ENCODE measurements around the gene ANKLE2.

Gene ANKLE2

DNA sequence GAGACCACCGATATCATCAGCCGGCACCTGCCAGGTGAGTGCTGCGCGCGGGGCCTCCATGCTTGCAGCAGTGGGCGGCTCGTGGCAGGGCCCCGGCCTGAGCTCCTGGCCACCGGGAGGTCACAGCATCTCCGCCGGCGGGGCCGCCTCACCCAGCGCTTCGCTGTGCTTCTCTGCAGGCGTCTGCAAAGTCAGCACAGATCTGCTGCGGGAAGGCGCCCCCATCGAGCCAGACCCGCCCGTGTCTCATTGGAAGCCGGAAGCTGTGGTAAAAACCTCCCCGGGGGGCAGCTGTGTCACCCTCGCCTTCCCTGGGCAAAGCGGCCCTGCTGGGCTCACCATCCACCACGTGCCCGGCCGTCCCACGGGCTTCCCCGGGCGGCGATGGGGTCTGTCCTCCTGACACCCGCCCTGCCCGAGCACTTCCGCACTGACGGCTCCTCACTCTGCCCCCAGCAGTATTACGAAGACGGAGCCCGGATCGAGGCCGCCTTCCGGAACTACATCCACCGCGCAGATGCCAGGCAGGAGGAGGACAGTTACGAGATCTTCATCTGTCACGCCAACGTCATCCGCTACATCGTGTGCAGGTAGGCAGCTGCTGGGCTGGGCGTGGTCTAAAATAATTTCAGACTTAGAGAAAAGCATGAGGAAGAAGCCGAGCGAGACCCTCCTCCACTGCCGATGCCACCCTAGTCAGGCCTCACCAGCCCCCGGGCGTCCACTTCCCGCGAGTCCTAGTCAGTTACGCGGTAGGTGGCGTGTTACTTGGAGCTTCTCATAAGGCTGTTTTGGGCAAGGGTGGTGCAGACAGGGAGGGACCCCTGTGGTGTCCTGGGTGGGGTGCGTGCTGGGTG, 43.9 kb downstream of the ANKLE2 start:
- no peak overlapping the region for H3K9ac ChIP-seq (ENCODE audit: low read depth, low read length)
- H3K27ac ChIP-seq (ENCODE audit: low read depth, low read length), result no peak overlapping the region
- H3K4me1 ChIP-seq (ENCODE audit: insufficient read depth, low read length), result no peaks in the 10 kb centered on the region
- H3K36me3 ChIP-seq (ENCODE audit: insufficient read depth, low read length), result peaks cover 72% of the 10 kb centered on the region
- WGBS, result 96% methylated on average over 60 of the region's 61 CpGs
- H3K4me3 ChIP-seq (ENCODE audit: low read length), result no peak overlapping the region
- H3K27me3 ChIP-seq (ENCODE audit: insufficient read depth, low read length), result no peaks in the 10 kb centered on the region
- no peaks in the 10 kb centered on the region for H3K9me3 ChIP-seq (ENCODE audit: insufficient read depth, low read depth, low read length)

GRCh38 chr12:132717011-132717410, 44.6 kb downstream of the ANKLE2 start:
- no peaks in the 10 kb centered on the region for H3K4me1 ChIP-seq (ENCODE audit: insufficient read depth, low read length)
- no peak overlapping the region for H3K4me3 ChIP-seq (ENCODE audit: low read length)
- no peak overlapping the region for H3K27ac ChIP-seq (ENCODE audit: low read depth, low read length)
- H3K9ac ChIP-seq (ENCODE audit: low read depth, low read length), result no peak overlapping the region
- no peaks in the 10 kb centered on the region for H3K27me3 ChIP-seq (ENCODE audit: insufficient read depth, low read length)
- 87% methylated on average over 17 of the region's 17 CpGs for WGBS
- H3K36me3 ChIP-seq (ENCODE audit: insufficient read depth, low read length), result peaks cover 67% of the 10 kb centered on the region
- no peaks in the 10 kb centered on the region for H3K9me3 ChIP-seq (ENCODE audit: insufficient read depth, low read depth, low read length)

DNA sequence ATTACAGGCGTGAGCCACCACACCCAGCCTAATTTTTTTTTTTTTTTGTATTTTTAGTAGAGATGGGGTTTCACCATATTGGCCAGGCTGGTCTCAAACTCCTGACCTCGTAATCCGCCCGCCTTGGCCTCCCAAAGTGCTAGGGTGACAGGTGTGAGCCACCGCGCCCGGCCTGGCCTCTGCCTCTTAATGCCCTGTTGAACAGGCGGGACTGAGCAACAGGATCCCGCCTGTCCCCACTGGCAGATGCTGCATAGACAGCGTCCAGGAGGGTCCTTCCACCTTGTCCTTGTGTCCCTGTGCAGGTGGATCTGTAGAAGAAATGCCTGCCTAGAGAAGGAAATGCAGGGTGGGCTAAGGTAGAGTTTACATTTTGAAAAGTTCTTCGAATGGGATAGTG, 45.3 kb downstream of the ANKLE2 start:
- peaks cover 61% of the 10 kb centered on the region for H3K36me3 ChIP-seq (ENCODE audit: insufficient read depth, low read length)

GRCh38 chr12:132715874-132716273, 45.8 kb downstream of the ANKLE2 start:
- no peaks in the 10 kb centered on the region for H3K9me3 ChIP-seq (ENCODE audit: insufficient read depth, low read depth, low read length)
- H3K36me3 ChIP-seq (ENCODE audit: insufficient read depth, low read length), result peaks cover 56% of the 10 kb centered on the region
- H3K4me3 ChIP-seq (ENCODE audit: low read length), result no peak overlapping the region
- H3K27me3 ChIP-seq (ENCODE audit: insufficient read depth, low read length), result no peaks in the 10 kb centered on the region
- no peak overlapping the region for H3K27ac ChIP-seq (ENCODE audit: low read depth, low read length)
- 90% methylated on average over 9 of the region's 9 CpGs for WGBS
- peaks cover 3% of the 10 kb centered on the region; the same call in 1 of the 2 replicates for H3K4me1 ChIP-seq (ENCODE audit: insufficient read depth, low read length)
- H3K9ac ChIP-seq (ENCODE audit: low read depth, low read length), result no peak overlapping the region

More for the DNA sequence above, 45.3 kb downstream of the ANKLE2 start:
- no peak overlapping the region for H3K4me3 ChIP-seq (ENCODE audit: low read length)
- H3K27ac ChIP-seq (ENCODE audit: low read depth, low read length), result no peak overlapping the region
- WGBS, result 87% methylated on average over 10 of the region's 11 CpGs
- peaks cover 3% of the 10 kb centered on the region; the same call in 1 of the 2 replicates for H3K4me1 ChIP-seq (ENCODE audit: insufficient read depth, low read length)
- H3K9ac ChIP-seq (ENCODE audit: low read depth, low read length), result no peak overlapping the region
- H3K9me3 ChIP-seq (ENCODE audit: insufficient read depth, low read depth, low read length), result no peaks in the 10 kb centered on the region
- no peaks in the 10 kb centered on the region for H3K27me3 ChIP-seq (ENCODE audit: insufficient read depth, low read length)

GRCh38 chr12:132713123-132713522, 48.5 kb downstream of the ANKLE2 start:
- Histone ChIP-seq H3K4me3 (ENCODE audit: low read length) (no peak overlapping the region), H3K27me3 (ENCODE audit: insufficient read depth, low read length) (no peaks in the 10 kb centered on the region), H3K36me3 (ENCODE audit: insufficient read depth, low read length) (peaks cover 34% of the 10 kb centered on the region), H3K9me3 (ENCODE audit: insufficient read depth, low read depth, low read length) (no peaks in the 10 kb centered on the region), H3K4me1 (ENCODE audit: insufficient read depth, low read length) (peaks cover 5% of the 10 kb centered on the region; the same call in 1 of the 2 replicates), H3K9ac (ENCODE audit: low read depth, low read length) (no peak overlapping the region), H3K27ac (ENCODE audit: low read depth, low read length) (no peak overlapping the region)
- WGBS, result 93% methylated on average over 2 of the region's 2 CpGs

DNA sequence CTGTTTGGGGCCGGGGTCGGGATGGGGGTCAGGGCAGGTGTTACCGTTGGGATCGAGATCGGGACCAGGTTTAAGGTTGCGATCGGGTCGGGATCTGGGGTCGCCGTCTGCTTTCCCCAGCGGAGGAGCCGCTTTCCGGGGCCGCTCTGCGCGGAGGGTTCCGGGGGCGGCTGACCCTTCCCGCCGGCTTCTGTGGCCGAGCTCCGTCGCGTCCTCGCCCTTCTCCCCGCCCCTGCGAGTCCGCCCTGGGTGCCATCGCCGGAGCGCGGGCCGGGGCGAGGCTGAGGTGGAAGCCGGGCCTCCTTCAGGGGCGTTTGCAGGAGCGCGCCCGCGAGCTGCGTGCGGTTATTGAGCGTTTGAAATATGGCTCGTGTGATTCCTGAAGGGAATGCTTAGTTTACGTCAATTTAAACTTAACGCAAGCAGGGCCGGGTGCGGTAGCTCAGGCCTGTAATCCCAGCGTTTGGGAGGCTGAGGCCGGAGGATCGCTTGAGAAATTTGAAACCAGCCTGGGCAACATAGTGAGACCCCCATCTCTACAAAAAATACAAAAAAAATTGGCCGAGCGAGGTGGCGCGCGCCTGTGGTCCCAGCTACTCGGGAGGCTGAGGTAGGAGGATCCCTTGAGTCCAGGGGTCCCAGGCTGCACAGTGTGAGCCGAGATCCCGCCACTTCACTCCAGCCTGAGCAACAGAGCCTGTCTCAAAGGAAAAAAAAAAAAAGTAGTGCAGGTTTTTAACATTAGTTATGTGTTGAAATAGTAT, 50.4 kb downstream of the ANKLE2 start:
- H3K4me3 ChIP-seq (ENCODE audit: low read length), result peak overlapping the region; percentile 81
- peaks cover 5% of the 10 kb centered on the region; the same call in 1 of the 2 replicates for H3K4me1 ChIP-seq (ENCODE audit: insufficient read depth, low read length)
- H3K9me3 ChIP-seq (ENCODE audit: insufficient read depth, low read depth, low read length), result no peaks in the 10 kb centered on the region
- no peaks in the 10 kb centered on the region for H3K27me3 ChIP-seq (ENCODE audit: insufficient read depth, low read length)
- H3K36me3 ChIP-seq (ENCODE audit: insufficient read depth, low read length), result peaks cover 19% of the 10 kb centered on the region
- H3K27ac ChIP-seq (ENCODE audit: low read depth, low read length), result peak overlapping the region; percentile 45
- peak overlapping the region; percentile 87 for H3K9ac ChIP-seq (ENCODE audit: low read depth, low read length)
- 8% methylated on average over 59 of the region's 59 CpGs for WGBS

DNA sequence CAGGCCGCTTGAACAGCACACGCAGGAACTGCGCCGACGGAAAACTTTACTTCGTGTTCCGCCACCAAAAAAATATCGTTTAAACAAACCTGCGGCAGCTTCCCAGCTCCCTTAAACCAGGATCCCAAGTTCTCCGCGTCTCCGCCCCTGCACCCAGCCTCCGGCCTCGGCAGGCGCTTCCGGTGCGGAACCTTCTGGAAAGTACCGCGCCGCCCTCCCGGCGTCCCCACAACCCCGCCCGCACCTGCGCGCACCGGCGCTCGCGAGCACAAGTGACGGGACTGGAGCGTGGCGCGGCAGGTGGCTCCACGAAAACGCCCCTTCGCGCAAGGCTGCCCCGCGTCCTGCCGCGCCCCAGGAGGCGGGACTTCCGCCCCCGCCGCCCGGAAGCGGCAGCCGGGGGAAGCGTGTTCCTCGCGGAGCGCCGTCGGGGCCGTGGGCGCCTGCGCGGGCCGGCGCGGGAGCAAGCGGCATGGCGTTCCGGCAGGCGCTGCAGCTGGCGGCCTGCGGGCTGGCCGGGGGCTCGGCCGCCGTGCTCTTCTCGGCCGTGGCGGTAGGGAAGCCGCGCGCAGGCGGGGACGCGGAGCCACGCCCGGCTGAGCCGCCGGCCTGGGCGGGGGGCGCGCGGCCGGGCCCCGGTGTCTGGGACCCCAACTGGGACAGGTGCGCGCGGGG, 51.1 kb downstream of the ANKLE2 start, which contains the start of gene PGAM5:
Gene PGAM5 (plus strand): TSS at position 438 of the 675 bp plus-strand sequence. CDS start 35 bp downstream, at position 473.
- H3K9me3 ChIP-seq (ENCODE audit: insufficient read depth, low read depth, low read length), result no peaks in the 10 kb centered on the region
- H3K27ac ChIP-seq (ENCODE audit: low read depth, low read length), result peak within 1 kb of the TSS; percentile 81
- H3K4me3 ChIP-seq (ENCODE audit: low read length), result peak within 1 kb of the TSS; percentile 81
- H3K36me3 ChIP-seq (ENCODE audit: insufficient read depth, low read length), result peaks cover 14% of the 10 kb centered on the region
- peak within 1 kb of the TSS; percentile 87 for H3K9ac ChIP-seq (ENCODE audit: low read depth, low read length)
- no peaks in the 10 kb centered on the region for H3K27me3 ChIP-seq (ENCODE audit: insufficient read depth, low read length)
- peaks cover 5% of the 10 kb centered on the region; the same call in 1 of the 2 replicates for H3K4me1 ChIP-seq (ENCODE audit: insufficient read depth, low read length)
- under 1% methylated on average over 94 of the region's 94 CpGs for WGBS

DNA sequence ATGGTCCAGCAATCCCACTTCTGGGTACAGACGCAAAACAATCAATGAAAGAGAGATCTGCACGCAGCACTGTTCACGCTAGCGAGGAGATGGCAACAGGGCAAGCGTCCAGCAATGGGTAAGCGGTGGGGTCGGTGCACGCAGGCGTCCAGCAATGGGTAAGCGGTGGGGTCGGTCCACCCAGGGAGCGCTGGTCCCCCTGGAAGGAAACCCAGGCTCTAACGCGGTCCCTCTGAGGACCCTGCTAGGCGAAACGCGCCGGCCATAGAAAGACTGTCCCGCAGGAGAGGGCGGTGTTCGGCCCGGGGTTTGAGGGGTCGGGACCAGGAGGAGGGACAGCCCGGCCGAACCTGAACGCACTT, 51.6 kb downstream of the ANKLE2 start:
- H3K9me3 ChIP-seq (ENCODE audit: insufficient read depth, low read depth, low read length), result no peaks in the 10 kb centered on the region
- WGBS, result 5% methylated on average over 26 of the region's 26 CpGs
- H3K4me3 ChIP-seq (ENCODE audit: low read length), result peak overlapping the region; percentile 81
- H3K36me3 ChIP-seq (ENCODE audit: insufficient read depth, low read length), result peaks cover 12% of the 10 kb centered on the region
- H3K9ac ChIP-seq (ENCODE audit: low read depth, low read length), result peak overlapping the region; percentile 87
- H3K27ac ChIP-seq (ENCODE audit: low read depth, low read length), result peak overlapping the region; percentile 81
- H3K27me3 ChIP-seq (ENCODE audit: insufficient read depth, low read length), result no peaks in the 10 kb centered on the region
- peaks cover 5% of the 10 kb centered on the region; the same call in 1 of the 2 replicates for H3K4me1 ChIP-seq (ENCODE audit: insufficient read depth, low read length)

DNA sequence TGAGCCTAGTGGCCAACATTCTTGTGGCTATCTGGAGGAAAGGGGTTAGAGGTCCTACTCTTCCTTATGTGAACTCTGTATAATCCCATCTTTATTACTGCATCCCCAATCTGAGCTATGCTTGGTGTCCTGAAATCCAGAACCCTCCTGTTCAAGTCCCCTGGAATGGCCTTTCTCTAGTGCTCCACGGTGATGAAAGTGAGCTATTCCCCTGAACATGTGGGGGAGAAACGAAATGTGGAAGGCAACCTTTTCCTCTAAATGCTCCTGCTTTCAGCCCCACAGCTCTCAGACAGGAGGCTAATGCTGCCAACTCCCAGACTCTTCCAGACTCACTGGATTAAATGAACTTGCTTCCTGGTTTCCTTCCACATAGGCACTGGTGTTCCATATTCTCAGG, 53.5 kb downstream of the ANKLE2 start:
- no peak overlapping the region for H3K27ac ChIP-seq (ENCODE audit: low read depth, low read length)
- peaks cover 5% of the 10 kb centered on the region; the same call in 1 of the 2 replicates for H3K4me1 ChIP-seq (ENCODE audit: insufficient read depth, low read length)
- WGBS, result 96% methylated on average over 2 of the region's 2 CpGs
- no peak overlapping the region for H3K9ac ChIP-seq (ENCODE audit: low read depth, low read length)
- no peaks in the 10 kb centered on the region for H3K36me3 ChIP-seq (ENCODE audit: insufficient read depth, low read length)
- H3K4me3 ChIP-seq (ENCODE audit: low read length), result no peak overlapping the region
- H3K27me3 ChIP-seq (ENCODE audit: insufficient read depth, low read length), result no peaks in the 10 kb centered on the region
- no peaks in the 10 kb centered on the region for H3K9me3 ChIP-seq (ENCODE audit: insufficient read depth, low read depth, low read length)

DNA sequence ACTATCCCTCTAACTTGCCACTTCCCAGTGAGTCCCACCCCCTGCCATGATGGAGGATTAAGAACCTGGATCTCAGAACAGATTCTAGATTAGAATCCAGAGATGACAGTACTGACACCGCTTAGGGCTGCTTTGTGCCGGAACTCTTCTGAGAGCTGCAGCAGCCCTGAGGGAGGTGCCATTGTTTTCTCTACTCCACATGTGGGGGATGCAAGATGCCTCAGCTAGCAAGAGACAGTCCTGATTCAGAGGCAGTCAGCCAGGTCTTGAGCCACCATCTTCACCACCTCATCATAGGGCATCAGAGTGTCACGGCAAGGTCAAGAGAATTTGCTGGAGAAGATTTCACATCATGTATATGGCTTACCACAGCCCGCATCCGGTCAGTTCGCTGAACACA, 54.4 kb downstream of the ANKLE2 start:
- Histone ChIP-seq H3K27me3 (ENCODE audit: insufficient read depth, low read length) (no peaks in the 10 kb centered on the region), H3K9me3 (ENCODE audit: insufficient read depth, low read depth, low read length) (no peaks in the 10 kb centered on the region), H3K4me3 (ENCODE audit: low read length) (no peak overlapping the region), H3K27ac (ENCODE audit: low read depth, low read length) (no peak overlapping the region), H3K9ac (ENCODE audit: low read depth, low read length) (no peak overlapping the region), H3K4me1 (ENCODE audit: insufficient read depth, low read length) (peaks cover 5% of the 10 kb centered on the region; the same call in 1 of the 2 replicates), H3K36me3 (ENCODE audit: insufficient read depth, low read length) (peaks cover 2% of the 10 kb centered on the region; the same call in 1 of the 2 replicates)
- WGBS, result 92% methylated on average over 6 of the region's 6 CpGs

All from HUES64 (cell line).